ENCODE data around the gene RWDD4.

RWDD4 gene

GRCh38 chr4:183600189-183600685, 58.7 kb downstream of the RWDD4 start:
- TF ChIP-seq CTCF (IDR thresholded peaks at IDR 0.05), result no peak
- intact Hi-C loops (cut with DNase I; ENCODE audit: low total_unique reads), result loop anchor here (10.0 kb wide), 1 partner anchor 125 kb away; no protein-coding TSS in a partner anchor
- Histone ChIP-seq H3K36me3 (no peaks in the 10 kb centered on the region), H3K9me3 (no peaks in the 10 kb centered on the region), H3K27ac (no peak overlapping the region), H3K27me3 (no peaks in the 10 kb centered on the region), H3K4me1 (no peaks in the 10 kb centered on the region), H3K4me3 (no peak overlapping the region)
- DNase-seq, result no peak

- Histone ChIP-seq H3K27me3 (no peaks in the 10 kb centered on the region), H3K36me3 (no peaks in the 10 kb centered on the region), H3K4me3 (no peak overlapping the region), H3K4me1 (no peaks in the 10 kb centered on the region), H3K9me3 (no peaks in the 10 kb centered on the region), H3K27ac (no peak overlapping the region)
- intact Hi-C loops (cut with DNase I; ENCODE audit: low total_unique reads), result loop anchor here (10.0 kb wide), 1 partner anchor 125 kb away; no protein-coding TSS in a partner anchor
- no peak for TF ChIP-seq CTCF (IDR thresholded peaks at IDR 0.05)
- DNase-seq, result no peak
Observed at GRCh38 chr4:183599690-183600089, 59.3 kb downstream of the RWDD4 start.

- no peaks in the 10 kb centered on the region for H3K9me3 ChIP-seq
- H3K27ac ChIP-seq, result no peak overlapping the region
- no peak for DNase-seq
- no peaks in the 10 kb centered on the region for H3K27me3 ChIP-seq
- H3K4me1 ChIP-seq, result no peaks in the 10 kb centered on the region
- intact Hi-C loops (cut with DNase I; ENCODE audit: low total_unique reads), result no loop called here
- no peaks in the 10 kb centered on the region for H3K36me3 ChIP-seq
- no peak overlapping the region for H3K4me3 ChIP-seq
- TF ChIP-seq CTCF (IDR thresholded peaks at IDR 0.05), result no peak
Observed at GRCh38 chr4:183599284-183599683, 59.7 kb downstream of the RWDD4 start.

- Histone ChIP-seq H3K4me1 (no peaks in the 10 kb centered on the region), H3K4me3 (no peak overlapping the region), H3K27me3 (peaks cover 0 to 3% of the 10 kb centered on the region in 2 donors), H3K9me3 (no peaks in the 10 kb centered on the region), H3K36me3 (no peaks in the 10 kb centered on the region), H3K27ac (no peak overlapping the region)
- DNase-seq, result no peak
- no peak for TF ChIP-seq CTCF (IDR thresholded peaks at IDR 0.05)
- intact Hi-C loops (cut with DNase I; ENCODE audit: low total_unique reads), result no loop called here
Observed at GRCh38 chr4:183596067-183596757, 62.8 kb downstream of the RWDD4 start.

GRCh38 chr4:183594823-183595222, 64.2 kb downstream of the RWDD4 start:
- peaks cover 0 to 3% of the 10 kb centered on the region in 2 donors for H3K27me3 ChIP-seq
- intact Hi-C loops (cut with DNase I; ENCODE audit: low total_unique reads), result no loop called here
- no peak overlapping the region for H3K4me3 ChIP-seq
- no peaks in the 10 kb centered on the region for H3K9me3 ChIP-seq
- H3K27ac ChIP-seq, result no peak overlapping the region
- H3K36me3 ChIP-seq, result no peaks in the 10 kb centered on the region
- H3K4me1 ChIP-seq, result no peaks in the 10 kb centered on the region
- DNase-seq, result no peak
- no peak for TF ChIP-seq CTCF (IDR thresholded peaks at IDR 0.05)

All from tibial artery (tissue), 4 donors.